HG03521 (cell line): ENCODE measurements around the gene CSNK1A1.
"Not testable (repeated sequence)": the region's sequence is repeated elsewhere in the genome, so short reads cannot be mapped to it uniquely, and the experiment has no call there.

Experiments
- ATAC-seq: cut with Tn5 transposase; IDR thresholded peaks from one replicate; pipeline ENCODE4 v1.9.1; 2021; ENCODE audit warnings: mild to moderate bottlenecking, moderate library complexity; ENCODE audit not compliant: unreplicated experiment

CSNK1A1 gene

DNA sequence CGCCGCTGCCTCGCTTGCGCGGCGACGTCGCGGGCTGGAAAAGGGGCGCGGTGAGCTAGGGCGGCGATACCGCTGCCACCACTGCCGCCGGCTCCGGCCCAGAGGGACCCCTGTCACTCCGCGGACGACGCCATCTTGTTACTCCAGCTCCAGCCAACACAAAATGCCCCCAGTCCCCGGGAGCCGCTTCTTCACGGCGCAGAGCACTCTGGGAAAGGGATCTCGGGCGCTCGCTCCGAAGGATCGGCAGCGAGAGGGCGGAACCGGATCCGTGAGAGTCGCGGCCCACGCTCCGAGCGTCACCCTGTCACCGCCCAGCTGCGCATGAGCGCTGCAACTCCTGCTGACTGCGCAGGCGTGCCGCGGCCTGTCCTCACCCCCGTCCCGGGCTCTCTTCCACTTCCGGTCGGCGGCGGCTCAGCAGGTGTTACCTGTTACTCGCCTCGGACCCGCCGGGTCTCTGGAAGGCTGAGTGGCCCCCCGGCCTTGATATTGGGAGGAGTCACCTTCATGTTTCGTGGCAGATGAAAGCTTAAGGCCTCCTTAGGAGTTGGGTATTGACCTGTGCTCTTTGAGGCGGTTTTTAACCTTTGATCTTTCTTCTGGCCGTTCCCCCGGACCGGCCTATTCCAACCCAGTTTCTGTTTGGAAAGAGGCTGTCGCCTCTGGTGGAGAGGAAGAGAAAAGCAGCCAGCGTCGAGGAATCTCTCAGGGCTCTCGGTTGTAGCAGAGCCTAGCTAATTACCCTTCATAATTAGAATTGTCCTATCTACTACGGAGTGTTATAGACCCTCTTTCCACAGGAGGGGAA is at the start of gene CSNK1A1:
Gene CSNK1A1 (minus strand): TSS at position 213 of the 811 bp plus-strand sequence. CDS start 475 bp downstream, outside the sequence.
- ATAC-seq, result peak; percentile 89

DNA sequence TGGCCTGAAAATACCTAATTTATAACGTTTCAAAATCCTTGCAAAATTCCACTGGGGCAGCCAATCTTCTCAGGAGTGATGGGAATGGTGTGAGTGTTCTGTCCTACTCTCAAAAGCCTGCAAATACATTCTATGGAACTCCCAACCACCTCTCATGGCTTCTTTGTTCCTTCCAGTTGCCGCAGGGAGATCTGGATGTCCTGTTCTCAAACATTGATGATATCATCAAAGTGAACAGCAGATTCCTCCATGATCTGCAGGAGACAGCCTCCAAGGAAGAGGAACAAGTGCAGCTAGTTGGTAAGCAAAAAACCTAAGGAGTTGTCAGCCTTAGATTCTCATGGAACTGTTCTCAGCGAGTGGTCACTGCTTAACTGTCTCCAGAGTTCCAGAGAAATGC is 49.7 kb upstream of the CSNK1A1 start:
- no peak for ATAC-seq

DNA sequence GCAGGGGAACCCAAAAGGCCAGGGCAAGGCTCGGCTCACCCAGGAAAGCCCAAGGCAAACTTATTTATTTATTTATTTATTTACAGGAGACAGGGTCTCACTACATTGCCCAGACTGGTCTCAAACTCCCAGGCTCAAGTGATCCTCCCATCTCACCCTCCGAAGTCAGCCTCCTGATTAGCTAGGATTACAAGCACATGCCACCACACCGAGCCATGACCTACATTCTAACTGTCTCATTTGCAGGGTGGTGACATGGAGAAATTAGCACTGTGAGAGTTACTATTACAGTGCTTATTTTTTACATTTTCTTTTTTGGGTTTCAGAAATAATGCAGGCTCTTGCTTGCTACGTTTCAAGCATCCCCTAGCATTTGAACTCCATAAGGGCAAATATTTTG is 48.1 kb upstream of the CSNK1A1 start:
- ATAC-seq, result no peak

DNA sequence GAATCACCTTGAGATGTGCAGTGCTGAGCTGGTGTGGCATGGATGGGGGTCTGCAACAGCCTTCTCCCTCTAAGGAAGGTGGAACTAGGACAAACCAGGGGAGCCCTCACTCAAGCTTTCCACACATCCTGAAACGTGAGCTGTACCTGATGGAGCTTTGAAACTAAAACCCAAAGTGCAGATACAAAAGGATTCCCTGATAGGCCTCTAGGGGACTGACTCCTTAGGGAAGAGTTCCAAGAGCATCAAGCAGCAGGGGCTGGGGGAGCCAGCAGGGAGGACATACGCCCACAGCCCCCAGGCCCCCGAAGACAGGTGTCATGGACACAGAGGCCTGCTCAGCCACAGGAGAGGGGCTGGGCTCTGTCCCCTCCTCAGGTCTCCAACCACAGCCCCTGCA is 47.7 kb upstream of the CSNK1A1 start:
- no peak for ATAC-seq

DNA sequence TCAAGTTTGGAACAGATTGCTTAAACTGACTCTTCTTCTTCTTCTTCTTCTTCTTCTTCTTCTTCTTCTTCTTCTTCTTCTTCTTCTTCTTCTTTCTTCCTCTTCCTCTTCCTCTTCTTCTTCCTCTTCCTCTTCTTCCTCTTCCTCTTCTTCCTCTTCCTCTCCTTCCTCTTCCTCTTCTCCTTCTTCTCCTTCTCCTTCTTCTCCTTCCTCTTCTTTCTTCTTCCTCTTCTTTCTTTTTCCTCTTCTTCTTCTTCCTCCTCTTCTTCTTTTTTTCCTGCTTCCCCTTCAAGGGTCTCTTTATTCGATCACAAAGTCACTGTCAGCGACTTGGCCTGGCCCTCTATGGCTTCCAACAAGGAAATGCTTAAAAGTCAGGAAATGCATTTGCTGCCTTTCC is 47.0 kb upstream of the CSNK1A1 start:
- ATAC-seq, result not testable (repeated sequence)

DNA sequence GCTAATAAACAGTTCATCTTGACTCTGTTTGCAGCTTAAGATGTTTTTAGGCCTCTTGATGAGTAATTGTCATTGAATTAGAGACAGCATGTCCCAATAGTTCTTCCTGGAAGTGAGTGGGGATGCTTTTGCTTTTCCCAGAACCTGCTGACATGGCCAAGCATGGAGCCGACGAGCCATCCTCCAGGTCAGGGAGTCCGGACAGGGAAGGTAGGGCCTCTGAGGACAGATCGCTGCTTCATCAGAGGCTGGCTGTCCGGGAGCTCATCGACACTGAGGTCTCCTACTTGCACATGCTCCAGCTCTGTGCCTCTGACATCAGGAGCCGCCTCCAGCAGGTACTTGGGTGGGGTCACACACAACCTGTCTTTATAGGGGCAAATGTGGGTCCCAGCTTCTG is 46.4 kb upstream of the CSNK1A1 start:
- ATAC-seq, result no peak

DNA sequence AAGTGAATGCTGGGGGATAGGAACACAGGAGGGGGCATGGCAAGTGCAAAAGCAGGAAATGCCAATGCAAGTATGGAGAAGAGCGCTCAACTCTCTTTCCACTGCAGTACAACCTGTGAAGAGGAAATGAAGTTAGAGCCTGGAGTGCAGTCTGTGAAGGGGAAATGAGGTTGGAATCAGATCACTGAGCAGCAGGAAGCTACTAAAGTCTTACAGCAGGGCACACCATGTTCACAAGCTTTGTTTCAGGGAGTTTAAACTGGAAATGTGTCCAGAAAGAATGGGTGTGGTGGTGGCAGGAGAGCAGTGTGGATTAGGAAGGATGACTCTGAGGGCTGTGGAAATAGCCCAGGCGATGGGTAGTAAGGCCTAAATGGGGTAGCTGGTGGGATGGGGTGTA is 45.5 kb upstream of the CSNK1A1 start:
- no peak for ATAC-seq

DNA sequence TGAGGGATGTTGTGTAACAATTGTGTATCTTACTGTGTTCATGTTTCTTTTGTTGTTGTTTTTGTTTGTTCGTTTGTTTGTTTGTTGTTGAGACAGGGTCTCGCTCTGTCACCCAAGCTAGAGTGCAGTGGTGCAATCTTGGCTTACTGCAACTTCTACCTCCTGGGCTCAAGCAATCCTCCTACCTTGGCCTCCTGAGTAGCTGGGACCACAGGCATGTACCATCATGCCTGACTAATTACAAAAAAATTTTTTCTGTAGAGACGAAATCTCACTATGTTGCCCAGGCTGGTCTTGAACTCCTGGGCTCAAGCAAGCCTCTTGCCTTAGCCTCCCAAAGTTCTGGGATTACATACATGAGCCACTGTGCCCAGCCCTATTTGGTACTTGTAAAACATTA is 43.9 kb upstream of the CSNK1A1 start:
- not testable (repeated sequence) for ATAC-seq

DNA sequence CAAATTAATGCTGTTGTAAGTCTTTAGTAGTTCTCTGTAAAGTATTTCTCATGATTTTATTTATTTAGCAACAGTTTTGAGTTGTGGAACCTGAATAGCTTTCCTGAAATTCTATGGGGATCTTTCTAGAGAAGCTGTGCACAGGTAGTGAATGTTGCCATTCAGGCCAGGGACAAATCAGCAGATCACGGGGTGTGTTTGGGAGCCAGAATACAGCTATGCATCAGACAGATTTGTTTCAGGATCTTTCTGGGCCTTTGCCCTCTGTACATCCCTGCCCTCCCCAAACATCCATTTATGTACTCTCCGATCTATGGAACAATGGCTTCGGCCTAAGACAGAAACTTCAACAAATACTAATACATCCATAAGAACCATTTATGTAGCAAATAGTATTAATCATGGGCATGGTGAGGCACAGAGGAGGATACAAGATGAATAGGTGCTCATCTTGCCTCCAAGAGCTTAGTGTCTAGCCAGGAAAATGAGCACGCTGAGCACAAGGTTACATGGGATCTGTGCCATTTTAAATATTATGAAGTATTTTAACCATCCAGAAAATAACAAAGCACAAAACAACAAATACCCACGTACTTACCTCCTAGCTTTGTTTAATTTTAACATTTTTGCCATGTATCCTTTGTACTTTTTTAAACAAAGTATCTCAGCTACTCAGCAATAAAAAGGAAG is 43.1 kb upstream of the CSNK1A1 start:
- no peak for ATAC-seq

DNA sequence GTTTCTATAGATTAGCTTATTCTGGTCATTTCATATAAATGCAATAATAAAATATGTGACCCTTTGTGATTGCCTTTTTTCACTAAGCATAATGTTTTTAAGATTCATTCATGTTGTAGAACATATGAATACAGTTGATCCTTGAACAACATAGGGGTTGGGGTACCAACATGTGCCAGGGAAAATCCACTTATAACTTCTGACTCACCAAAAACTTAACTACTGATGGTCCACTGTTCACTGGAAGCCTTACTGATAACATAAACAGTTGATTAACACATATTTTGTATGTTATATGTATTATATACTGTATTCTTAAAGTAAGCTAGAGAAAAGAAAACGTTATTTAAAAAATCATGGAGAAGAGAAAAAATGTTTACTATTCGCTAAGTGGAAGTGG is 42.1 kb upstream of the CSNK1A1 start:
- no peak for ATAC-seq

DNA sequence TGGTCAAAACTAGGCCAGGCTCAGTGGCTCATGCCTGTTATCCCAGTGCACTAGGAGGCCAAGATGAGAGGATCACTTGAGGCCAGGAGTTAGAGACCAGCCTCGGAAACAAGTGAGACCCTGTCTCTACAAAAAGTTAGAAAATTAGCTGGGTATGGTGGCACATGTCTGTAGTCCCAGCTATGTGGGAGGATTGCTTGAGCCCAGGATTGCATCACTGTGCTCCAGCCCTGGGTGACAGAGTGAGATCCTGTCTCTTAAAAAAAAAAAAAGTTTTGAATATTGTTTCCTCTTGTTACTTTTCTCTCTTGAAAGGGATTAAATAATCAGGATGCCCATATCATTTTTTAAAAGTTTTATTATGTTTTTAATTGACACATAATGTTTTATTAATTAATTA is 37.7 kb upstream of the CSNK1A1 start:
- ATAC-seq, result no peak

DNA sequence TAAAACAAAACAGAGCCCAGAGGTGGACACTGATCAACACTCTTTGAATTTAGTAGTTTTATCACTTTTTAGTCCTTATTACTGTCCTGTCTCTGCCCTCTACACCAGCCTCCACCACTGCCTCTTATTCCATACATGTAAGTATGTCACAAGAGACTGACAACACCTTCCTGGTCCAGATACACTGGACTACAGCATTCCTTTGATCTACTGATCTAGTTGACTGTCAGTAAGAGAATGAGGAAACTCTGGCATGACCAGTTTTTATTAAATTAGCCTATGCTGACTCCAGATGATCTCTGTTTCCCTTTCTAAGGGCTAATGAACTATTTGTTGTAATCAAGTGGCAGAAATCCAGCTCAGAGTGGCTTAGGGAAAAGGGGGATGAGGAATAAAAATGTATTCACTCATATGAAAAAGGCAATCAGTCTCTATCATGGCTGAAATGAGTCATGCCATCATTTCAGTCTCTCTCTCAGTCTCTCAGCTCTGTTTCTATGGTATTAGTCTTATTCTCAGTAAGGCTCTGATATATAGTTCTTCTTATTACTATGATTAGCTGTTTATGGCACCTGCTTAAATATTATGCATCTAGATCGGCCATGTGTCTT is 35.6 kb upstream of the CSNK1A1 start:
- ATAC-seq, result no peak

DNA sequence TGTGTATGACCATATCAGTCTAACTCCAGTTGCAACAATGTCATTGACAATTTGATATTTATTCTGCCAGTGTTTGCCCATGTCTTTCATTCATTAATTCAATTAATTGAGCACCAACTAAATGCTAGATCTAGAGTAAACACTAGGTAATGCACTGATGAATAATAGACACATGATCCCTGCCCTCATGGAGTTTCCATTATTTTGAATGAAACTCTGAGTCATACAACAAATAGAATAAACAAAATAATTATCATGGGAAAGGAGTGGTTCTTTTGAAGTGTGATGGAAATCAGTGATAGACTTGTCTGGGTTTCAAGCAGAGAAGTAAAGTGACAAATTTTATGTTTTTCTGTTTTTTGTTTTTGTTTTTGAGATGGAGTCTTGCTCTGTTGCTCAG is 34.7 kb upstream of the CSNK1A1 start:
- no peak for ATAC-seq

DNA sequence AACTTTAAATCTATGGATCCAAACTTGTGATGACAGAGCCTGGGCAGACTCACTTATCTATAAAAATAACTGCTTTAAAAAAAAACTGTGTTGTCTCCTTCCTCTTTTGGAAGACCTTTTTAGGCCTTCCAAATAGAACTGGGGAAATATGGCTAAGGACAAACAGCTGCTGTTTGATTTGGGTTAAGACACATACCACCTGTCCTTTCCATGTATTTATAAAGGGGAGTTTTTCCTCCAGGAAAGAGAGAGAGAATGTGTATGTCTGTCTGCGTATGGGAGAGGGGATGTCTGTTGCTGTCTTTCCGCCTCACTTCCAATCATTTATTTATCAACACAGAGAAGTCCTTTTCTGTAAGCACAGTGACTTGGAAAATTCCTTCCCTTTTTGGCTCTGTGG is 32.9 kb upstream of the CSNK1A1 start:
- no peak for ATAC-seq

DNA sequence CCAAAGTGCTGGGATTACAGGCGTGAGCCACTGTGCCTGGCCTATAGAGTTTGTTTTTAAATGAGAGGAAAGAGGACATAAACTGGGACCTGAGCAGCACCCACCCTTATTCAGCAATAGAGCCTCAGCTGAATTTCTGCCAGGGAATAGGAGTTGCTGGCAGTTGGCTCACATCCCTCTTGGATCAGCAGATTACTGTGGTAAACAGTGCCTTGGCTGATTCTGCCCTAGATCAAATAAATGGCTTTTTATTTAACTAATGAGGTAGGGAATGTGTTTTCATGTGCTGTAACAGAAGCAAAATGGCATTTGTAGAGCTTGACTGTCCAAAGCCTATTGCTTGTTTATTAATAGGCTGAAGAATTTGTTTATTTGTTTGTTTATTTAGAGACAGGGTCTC is 32.2 kb upstream of the CSNK1A1 start:
- no peak for ATAC-seq

DNA sequence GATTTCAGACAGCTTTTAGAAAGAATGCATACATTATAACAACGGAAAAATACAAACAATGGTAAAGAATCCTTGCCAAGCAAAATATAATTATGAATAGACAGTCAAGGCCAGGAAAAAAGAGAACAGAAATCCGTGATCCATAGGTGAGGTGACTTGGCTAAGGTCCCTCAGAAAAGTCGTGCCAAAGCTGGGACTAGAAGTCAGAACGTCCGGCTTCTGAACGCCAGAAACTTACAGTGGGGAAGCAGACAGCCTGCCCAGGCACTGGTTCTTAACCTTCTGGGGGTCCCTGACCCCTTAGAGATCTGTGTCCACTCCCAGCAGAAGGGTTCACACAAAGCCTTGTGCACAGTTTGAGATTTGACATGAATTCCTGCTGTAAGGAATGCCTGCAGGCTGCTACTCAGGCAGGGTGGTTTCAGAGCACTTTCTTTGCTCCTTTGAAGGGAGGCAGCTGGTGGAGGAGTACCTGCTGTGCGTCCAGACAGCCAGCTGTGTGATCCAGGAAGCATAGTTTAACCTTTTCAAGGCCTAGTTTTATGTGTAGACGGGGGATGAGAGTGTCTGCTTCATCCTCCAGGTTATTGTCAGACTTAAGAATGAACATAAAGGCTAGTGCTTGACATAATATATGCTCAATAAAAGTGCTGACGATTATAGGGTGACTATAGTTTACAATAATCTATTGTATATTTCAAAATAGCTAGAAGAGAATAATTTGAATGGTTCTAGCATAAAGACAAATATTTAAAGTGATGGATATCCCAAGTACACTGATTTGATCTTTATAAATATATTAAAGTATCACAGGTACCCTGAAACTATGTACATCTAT is 30.9 kb upstream of the CSNK1A1 start:
- ATAC-seq, result no peak

DNA sequence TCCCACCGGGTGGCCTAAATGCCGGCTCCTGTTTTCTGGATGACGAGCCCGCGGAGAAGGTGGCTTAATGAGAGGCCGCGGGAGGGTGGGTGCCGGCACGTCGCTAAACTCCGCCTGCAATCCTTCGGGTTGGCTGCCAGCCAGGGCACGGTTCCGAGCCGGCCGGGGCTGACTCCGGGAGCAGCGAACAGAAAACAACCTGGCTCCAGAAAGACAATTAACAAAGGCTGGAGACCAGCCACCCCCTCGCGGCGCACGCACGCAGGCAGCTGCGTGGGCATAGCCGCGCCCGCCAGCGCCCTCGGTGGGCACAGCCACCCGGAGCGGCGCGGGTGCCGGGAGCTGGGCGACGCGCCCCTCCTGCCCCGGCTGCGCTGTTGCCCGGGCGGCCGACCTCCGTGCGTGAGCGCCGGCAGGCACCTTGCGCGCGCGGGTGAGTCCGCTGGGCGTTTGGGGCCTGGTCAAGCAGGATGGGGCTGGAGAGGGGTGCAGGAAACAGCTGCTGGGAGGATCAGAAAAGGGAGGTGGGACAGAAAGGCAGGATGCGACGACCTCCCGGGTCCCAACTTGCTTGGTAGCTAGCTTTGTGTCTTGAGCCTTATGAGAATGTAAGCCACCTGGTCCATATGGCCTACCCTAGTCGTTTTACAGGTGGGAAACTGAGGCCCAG is 30.1 kb upstream of the CSNK1A1 start, which contains the start of gene ARHGEF37:
Gene ARHGEF37 (plus strand): TSS at position 307 of the 670 bp plus-strand sequence. CDS start 16,272 bp downstream, outside the sequence.
- no peak for ATAC-seq

DNA sequence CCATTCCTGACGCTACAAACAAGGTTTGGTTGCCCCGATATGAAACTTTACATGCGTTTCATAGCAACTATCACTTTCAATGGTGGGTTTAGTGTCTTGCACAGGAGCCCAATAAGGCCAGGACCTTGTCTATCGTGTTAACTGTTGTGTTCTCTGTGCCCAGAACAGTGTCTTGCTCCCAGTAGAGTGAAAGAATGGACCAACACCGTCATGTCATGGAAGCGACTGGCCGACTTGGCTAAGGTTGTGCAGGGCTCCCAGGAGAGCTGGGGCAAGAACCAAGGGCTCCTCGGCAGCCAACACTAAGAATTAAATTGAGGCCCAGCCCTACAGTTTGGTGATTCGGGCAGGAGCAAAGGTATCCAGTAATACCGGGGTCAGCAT is 29.6 kb upstream of the CSNK1A1 start:
- no peak for ATAC-seq

DNA sequence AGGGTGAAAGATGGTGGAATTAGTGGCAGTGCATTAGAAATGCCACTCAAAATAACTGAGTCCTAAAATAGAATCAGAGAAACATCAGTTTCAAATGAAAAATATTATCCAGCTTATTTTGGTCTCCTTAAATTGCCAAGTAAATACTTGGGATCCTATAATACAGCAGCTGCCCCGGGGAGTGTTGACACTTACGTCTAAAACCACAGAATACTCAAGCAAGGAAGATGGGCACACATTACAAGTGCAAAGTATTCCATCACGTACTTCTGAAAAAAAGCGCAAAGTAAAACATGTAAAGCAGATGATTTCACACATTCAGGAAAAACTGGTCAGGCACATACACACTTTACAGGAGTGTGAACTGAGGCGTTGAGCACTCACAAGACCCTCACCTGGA is 27.7 kb upstream of the CSNK1A1 start:
- no peak for ATAC-seq

DNA sequence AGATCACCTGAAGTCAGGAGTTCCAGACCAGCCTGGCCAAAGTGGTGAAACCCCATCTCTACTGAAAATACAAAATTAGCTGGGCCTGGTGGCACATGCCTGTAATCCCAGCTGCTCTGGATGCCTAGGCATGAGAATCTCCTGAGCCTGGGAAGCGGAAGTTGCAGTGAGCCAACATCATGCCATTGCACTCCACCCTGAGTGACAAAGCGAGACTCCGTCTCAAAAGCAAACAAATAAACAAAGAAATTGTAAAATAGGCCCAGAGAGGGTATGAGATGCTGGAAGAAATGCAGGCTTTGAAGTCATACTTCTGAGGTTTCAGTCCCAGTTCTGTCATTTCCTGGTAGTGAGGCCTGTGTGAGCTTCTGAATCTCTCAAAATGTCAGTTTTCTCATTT is 24.8 kb upstream of the CSNK1A1 start:
- ATAC-seq, result no peak
